Measurements from ENCODE around the gene KHDC3L. TPM values are rescaled to one million over a fixed set of nuclear protein-coding genes. Genes with fewer than 3 reads are reported as not detected.

Gene KHDC3L, protein sequence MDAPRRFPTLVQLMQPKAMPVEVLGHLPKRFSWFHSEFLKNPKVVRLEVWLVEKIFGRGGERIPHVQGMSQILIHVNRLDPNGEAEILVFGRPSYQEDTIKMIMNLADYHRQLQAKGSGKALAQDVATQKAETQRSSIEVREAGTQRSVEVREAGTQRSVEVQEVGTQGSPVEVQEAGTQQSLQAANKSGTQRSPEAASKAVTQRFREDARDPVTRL
- total RNA-seq, result not detected in 2 replicates

DNA sequence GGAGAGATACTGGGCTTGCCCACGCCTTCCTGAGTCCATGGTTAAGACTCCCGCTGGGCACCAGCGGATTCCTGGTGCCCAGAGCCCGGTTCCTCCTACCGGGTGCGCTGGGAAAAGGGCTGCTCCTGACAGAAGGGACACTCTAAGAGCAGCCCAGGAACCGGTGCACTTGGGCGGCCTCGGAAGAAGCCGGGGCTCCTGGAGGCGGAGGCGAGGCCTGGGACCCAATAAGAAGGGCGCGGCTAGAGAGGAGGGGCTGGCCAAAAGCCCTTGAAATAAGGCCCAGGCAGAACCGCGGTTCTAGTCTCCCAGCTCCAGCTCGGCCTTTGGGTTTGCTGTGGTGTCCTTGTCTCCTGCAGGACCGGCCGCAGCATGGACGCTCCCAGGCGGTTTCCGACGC lies at the start of gene KHDC3L:
Gene KHDC3L, plus strand, starts transcription at position 301 of the 400 bp plus-strand sequence. Its CDS starts 72 bp downstream, at position 373.
- DNase-seq (ENCODE audit: low read depth), result no peak

DNA sequence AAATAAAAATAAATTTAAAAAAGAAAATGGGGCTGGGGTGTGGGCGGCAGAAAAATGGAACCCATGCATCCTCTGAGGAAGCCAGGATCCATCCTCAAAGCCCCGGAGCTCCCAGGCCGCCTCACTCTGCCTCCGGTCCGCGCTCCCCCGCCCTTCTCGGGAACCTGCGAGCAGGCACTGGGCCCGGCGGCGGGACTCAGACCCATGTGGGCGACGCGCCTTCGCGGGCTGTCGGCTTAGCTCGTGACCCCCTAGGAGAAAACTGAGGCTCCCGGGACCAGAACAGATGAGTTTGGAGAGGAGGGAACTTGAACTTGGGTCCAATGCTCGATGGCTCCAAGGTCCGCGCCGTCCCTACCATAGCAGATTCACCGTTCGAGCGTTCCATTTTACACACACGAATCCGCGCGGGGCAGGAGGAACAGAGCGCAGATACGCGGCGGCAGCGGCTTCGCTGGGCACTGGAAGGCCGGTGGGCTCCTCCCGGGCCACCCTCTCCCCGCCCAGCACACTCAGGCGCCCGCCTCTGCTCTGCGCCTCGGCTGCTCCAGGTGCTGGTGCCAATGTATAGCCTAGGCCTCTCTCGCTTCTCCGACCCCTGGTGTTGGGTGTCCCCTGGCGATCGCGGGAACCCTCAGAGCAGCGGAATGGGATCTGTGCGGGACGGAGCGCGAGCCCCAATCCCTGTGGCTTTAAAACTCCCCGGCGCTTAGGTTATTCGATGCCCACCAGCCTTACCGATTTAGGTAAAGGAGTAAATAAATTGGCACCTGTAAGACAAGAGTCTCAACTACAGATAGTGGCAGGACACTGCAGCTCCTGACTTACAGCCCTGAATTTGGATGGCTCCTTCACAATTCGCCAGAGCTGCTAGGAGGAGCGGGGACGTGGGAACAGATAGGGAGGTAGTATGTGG lies 47.6 kb upstream of the KHDC3L start:
- no peak for DNase-seq (ENCODE audit: low read depth)

DNA sequence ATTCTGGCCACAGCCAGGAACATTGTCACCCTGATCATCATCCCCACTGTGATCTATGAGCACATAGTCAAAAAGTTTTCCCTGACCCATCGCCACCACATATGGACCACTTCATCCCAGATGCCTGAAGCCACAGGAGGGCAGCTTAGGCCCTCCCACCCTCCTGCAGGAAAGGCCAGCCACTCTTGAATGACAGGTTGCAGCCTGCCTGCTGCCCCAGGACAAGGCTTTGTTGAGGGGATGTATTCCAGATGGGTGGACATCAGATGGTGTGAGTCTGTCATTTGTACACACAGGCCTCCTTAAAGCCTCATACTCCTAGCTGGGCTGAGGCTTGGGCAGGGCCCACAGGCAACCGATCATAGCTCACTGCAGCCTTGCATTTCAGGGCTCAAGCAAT lies 39.1 kb upstream of the KHDC3L start:
- no peak for DNase-seq (ENCODE audit: low read depth)

DNA sequence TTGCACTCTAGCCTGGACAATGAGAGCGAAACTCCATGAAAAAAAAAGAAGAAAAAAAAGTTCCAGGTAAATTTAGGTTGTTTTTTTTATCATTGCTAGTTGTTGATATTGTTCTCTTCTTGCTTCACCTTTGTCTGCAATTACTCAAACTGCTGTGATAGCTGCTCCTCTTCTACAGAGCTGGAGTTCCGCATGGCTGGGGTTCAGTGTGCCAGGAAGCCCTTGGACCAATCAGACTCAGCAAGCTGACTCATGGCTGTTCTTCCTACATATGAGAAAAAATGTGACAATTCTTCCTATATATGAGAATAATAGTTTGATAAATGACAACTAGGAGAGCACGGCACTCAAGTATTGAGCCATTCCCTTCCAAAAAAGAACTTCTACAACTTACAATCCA lies 36.8 kb upstream of the KHDC3L start:
- peak; percentile 54 for DNase-seq (ENCODE audit: low read depth)

DNA sequence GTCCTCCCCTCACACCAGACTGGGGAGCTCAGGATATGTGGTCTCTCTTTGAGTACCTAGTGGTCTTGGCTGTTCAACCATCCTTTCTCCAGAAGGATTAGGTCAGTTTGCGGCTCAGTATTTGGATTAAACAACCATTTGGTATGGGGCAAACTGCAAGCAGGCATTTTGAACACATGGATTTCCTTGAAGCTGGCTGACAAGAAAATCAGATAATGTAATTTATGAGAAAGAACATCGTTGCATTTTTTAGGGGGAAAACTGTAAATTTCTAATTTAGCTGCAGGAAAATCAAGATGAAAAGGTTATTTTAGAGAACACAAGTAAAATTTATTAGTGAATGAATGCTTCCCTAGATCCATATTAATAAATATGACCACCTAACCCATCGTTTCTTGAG lies 33.7 kb upstream of the KHDC3L start:
- DNase-seq (ENCODE audit: low read depth), result no peak

DNA sequence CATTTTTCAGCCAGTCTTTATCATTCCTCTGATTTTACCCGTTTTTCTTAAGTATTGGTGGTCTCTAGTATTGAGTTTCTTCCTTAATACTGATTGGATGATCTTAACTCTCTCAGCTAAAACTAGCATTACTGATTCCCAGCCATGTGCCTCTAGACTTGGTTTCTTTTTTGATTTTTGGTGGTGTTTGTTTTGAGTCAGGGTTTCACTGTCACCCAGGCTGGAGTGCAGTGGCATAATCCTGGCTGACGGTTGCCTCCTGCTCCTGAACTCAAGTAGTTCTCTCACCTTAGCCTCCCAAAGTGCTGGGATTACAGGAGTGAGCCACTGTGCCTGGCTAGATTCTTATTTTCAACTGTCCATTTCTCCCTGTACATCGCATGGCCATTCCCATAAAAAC lies 33.3 kb upstream of the KHDC3L start:
- DNase-seq (ENCODE audit: low read depth), result no peak

DNA sequence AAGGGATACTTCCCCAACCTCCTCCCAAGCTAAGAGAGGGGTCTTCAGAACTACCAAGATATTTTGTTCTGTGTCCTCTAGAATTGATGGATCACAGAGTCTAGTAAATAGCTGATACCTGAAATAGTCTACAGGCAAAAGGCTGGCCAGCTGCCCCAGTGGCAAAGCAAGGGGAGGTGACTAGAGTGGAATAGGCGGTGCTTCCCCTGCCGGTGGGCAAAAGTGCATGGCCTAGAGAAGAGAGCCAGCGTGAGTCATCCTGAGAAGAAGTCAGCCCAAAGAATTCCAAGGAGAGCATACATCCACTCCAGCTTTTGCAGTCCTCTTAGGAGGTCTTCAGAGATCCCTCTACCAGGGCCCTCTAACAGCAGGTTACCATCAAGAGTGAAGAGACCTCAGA lies 23.1 kb upstream of the KHDC3L start:
- peak; percentile 3 for DNase-seq (ENCODE audit: low read depth)

DNA sequence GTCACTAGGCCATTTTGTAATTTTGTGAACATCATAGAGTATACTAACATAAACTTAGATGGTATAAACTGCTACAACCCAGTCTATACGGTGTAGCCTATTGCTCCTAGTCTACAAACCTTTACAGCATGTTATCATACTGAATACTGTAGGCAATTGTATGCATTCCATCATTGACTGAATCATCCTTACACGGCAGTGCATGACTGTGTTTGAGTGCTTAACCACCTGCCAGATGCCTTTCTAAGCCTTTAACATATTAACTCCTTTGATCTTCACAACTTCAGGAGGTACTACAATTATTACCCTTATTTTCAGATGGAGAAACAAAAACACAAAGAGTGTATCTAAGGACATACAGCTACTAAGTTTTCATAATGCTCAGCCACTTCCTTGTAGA lies 22.4 kb upstream of the KHDC3L start:
- peak; percentile 75 for DNase-seq (ENCODE audit: low read depth)

DNA sequence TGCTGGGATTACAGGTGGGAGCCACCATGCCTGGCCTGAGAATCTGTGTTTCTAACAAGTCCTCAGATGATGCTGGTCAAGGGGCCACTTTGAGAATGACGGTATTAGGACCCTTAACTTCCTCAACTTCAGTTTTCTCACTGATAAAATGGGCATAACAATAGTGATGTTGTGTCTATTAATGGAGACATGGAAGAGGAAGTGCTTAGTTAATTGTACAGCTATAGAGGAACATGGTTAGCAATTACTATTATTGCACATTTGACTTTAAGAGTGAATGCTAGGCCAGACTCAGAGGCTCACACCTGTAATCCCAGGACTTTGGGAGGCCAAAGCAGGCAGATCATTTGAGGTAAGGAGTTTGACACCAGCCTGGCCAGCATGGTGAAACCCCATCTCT lies 21.1 kb upstream of the KHDC3L start:
- no peak for DNase-seq (ENCODE audit: low read depth)

DNA sequence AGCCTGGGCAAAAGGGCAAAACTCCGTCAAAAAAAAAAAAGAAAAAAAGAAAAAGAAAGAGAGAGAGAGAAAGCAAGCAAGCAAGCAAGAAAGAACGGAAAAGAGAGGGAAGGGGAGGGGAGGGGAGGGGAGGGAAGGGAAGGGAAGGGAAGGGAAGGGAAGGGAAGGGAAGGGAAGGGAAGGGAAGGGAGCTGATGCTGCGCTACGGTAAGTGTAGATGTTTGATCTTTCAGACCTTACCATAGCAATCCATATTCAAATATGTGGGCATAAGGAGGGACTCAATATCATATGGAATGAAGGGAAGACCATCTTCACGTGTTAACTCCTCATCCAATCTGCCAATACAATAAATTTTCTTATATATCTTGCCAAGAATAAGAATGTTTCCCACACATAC lies 20.3 kb upstream of the KHDC3L start:
- DNase-seq (ENCODE audit: low read depth), result no peak

DNA sequence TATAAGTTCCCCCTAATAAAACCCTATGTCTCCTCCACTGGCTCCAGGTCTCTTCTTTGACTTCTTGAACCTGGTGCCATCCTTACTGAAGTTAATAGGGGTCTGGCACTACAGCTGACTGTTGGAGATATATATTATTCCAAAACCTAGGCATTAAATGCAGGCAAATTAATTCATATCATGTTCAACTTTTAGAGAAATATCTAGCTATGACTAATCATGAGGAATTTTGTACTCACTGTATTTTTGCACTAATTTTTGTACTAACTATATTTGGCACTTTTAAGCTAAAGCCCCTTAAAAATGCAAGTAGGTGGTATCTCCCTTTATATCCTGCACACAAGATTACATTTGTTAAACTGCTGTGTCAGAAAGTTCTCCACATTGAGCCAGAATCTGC lies 19.3 kb upstream of the KHDC3L start:
- no peak for DNase-seq (ENCODE audit: low read depth)

DNA sequence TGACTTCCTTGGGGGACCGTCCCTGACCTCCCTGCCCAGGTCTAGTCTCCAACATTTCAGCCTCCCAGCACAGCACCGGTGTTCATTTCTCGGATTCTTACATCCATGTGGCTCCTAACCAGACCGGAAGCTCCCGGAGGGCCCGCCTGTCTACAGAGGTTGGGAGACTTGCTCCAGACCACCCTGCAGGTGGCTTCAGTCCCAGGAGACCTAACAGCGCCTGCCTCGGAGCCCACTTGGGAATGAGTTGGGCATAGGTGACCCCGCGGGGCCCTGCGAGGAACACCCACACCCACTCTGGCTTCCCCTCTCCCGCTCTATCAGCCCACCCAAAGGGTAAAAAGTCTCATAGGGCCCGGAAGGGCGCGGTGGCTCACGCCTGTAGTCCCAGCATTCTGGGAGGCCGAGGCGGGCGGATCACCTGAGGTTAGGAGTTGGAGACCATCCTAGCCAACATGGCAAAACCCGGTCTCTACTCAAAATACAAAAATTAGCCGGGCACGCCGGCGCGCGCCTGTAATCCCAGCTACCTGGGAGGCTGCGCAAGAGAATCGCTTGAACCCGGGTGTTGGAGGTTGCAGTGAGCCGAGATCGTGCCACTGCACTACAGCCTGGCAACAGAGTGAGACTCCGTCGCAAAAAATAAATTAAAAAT lies 13.8 kb upstream of the KHDC3L start:
- DNase-seq (ENCODE audit: low read depth), result no peak

DNA sequence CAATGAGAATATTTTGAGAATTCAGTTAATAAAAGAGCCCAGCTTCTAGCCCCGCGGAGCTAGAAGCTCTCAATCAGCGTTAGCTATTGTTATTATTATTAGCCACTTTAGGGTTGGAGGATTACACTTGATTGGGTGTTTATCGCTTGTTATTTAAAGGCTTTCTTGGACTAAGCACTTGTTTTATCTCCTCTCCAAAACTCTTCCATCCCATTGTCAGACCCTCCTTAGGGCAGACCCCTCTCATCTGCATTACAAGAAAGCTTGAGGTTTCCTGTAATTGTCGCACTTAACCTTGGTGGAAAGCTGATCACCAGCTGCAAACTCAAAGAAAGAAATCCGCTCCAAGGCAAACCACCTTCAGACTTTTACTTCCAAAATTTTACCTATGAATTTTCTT lies 13.1 kb upstream of the KHDC3L start:
- no peak for DNase-seq (ENCODE audit: low read depth)

DNA sequence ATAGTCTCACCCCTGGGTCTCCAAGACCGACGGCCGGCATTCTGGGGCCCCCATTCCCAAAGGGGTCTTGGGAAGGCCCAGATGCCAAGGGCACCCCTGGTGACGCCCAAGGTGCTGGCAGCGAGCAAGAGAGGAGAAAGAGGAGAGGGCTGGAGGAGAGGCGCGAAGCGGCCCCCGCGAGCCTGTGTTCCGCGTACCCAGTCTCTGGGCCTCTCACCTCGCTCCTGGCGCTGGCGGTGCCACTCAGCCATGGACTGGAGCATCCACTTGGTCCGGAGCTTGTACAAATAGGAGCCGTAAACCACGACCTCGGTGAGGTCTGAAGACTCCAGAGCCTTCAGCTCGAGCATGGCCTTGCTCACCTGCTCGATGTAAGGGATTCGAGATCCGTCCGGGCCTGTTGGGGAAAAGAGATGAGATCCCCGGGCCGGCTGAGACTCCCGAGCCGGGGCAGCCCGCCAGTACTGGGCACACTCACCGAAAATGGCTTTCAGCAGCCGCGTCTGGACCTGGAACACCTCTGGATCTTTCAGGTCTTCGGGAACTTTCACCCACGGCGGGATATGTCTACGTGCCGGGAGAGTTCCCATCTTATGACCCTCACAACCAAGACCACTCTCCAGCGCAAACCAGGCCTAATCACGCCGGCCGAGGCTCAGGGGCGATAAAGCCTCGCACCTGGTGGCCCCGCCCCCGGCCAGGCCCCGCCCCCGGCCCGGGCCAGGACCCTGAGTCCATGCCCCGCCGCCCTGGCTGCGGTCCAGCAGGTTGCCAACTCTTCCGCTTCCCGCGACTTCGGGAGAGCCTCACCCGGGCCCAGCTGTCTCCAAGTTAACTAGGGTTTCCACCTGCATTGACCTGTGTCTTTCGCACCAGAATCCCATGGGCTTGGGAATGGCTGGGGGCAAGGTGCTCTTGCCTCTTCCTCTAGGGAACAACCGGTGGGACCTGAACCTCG lies 8.5 kb upstream of the KHDC3L start, which contains the start of gene DPPA5:
Gene DPPA5, minus strand, starts transcription at position 641 of the 958 bp plus-strand sequence. Its CDS starts 51 bp downstream, at position 590.
- DNase-seq (ENCODE audit: low read depth), result no peak

DNA sequence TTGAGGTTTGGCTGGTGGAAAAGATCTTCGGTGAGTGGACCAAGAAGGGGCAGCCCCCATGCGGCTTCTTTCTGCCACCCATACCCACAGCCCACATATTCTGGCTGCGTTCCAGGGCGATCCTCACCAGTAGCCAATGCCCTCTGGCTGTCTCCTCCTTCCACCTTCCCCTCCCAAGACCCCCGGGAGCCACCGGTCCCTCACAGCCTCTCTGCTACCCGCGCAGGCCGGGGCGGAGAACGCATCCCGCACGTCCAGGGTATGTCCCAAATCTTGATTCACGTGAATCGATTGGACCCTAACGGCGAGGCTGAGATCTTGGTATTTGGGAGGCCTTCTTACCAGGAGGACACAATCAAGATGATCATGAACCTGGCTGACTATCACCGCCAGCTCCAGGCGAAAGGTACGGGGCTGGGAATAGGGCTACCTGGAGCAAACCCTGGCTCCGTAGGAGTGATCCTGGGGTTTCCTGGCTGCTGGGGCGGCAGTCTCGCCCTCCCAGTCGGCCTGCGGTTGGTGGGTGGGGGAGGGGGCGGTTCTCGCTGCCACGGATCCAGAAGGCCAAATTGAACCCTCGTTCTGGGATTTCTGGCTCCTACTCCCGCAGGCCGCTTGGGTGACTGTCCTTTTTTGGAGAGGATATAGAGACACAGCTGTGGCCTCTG lies 545 bp downstream of the KHDC3L start:
- no peak for DNase-seq (ENCODE audit: low read depth)

DNA sequence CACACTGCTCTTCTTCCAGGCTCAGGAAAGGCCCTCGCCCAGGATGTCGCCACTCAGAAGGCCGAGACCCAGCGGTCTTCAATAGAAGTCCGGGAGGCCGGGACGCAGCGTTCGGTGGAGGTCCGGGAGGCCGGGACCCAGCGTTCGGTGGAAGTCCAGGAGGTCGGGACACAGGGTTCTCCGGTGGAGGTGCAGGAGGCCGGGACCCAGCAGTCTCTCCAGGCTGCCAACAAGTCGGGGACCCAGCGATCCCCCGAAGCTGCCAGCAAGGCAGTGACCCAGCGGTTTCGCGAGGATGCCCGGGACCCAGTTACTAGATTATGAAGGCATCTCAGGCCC lies 1.0 kb downstream of the KHDC3L start:
- DNase-seq (ENCODE audit: low read depth), result no peak

DNA sequence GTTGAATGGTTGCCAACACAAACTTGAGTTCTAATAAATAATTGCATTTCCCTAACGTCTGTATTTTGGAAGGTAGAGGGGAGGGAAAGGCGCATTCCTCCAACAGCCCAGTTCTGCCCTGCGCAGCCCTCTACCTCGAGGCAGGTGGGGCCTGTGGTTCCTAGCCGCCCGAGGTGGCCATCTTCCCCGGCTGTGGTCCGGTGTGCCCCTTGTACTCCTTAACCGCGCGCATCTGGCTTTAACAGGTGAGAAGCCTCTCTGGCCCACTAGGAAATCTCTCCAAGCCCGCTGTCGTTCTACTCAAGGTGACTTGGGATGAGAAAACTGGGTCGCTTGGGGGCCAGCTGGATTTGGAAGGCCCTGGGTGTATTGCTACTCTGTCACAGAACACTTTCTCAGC lies 1.7 kb downstream of the KHDC3L start:
- DNase-seq (ENCODE audit: low read depth), result no peak

DNA sequence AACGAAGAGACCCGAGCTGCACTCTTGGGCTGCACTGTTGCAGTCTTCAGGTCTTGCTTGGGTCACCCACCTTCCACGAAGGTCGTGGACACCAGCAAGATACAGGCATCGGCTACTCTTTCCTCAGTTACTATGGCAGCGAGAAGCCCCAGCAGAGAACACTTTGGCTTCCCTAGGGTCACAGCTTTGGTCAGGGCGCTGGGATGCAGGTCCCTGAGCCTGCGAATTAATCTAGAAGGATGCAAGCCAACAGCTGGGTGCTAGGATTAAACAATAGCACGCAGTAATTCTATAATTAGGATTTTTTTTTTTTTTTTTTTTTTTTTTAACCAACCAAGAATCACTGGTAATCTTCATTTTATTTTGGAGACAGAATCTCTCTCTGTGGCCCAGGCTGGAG lies 2.1 kb downstream of the KHDC3L start:
- no peak for DNase-seq (ENCODE audit: low read depth)

DNA sequence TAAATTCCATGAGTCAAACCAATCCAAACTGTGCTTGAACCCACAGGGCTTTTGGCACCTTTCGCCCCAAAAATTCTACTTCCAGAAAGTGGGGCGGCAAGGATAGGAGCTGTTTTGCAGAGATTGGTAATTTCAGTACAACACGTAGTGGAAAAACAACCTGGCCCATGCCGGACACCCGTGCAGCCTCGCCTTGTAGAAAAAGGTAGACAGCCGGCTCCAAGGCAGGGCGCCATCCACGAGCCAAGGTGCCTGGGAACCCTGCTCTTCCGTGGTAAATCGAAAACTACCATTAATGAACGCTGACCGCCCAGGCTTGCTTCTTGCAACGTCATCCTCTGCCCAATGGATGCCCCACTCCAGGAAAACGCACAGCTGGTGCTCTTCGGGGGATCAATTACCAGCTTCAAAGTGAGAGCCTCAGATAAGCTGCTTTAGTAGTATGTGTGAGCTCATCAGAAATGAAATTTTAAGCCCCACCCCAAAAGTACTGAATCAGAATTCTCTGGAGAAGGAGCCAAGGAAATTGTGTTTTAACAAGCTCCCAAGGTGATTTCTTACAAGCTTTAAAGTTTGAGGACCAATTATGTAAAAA lies 5.4 kb downstream of the KHDC3L start:
- no peak for DNase-seq (ENCODE audit: low read depth)

DNA sequence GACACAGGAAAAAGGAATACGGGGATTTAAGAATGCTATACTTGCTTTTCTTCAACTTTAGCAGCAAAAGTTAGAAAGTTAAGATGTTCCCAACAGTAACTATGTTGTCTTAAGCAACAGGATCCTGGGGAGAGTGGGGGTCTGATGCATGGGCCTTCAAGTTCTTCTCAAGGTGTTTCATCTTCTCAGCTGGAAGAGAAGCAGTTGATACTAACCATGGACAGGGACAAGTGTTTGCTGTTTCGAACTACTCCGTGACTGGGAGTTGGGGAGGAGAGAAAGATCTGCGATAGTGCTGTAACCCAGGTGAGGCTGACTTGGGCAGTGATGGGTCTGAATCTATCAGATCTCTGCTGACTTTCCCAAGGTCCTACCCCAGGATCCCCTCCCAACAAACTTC lies 6.2 kb downstream of the KHDC3L start:
- no peak for DNase-seq (ENCODE audit: low read depth)

DNA sequence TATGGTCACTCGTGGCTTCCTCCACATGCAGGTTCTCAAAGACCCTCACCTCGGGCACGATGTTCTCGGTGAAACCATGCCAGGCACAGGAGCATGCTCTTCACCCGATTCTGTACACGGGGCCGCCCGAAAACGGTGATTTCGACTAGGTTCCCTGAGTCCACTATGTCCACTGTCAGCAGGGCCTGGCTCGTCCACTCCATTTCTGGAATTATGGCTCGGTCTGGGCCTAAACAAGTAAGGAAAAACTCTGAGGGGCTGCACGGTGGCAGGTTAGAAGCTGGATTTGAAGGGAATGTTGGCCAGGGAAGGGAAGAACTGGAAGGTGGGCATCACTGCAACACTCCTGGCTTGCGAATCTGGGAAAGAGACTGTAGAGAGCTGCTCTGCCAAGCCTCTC lies 6.7 kb downstream of the KHDC3L start:
- DNase-seq (ENCODE audit: low read depth), result no peak

Measured in renal cortical epithelial cell (primary cell).